ENCODE results near the gene POLR2H. TPM values are rescaled to one million over a fixed set of nuclear protein-coding genes. Genes with fewer than 3 reads are reported as not detected.

Gene POLR2H
- total RNA-seq, 6 donors from 2014 or later = 41.4 to 235 (median 66.2) TPM

DNA sequence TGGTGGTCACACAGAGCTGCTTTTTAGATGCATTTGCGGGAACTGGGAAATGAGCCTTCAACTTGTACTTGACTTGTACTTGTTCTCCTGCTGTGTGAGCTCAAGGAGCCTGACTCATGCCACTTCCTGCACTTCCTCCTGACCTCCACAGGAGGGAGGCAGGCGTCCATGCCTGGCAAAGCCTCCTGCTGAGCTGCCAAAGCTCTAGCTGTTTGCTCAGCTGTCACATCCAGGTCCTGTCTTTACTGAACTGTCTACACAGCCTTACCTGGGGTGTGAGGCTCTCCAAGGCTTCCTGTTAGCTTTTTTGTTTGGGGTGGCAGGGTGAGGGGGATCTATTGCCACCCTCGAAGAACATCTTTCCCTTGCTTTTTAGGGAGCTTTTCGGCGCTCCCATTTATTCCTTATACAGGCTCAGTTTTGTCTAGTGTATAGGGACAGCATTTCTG is 10.1 kb downstream of the POLR2H start:
- H3K4me3 ChIP-seq = no peak overlapping the region
- ATAC-seq (ENCODE audit: low FRiP score in 2 of 2) = peak; percentile 88 to 92
- no peaks in the 10 kb centered on the region for H3K9me3 ChIP-seq
- H3K36me3 ChIP-seq = peaks cover 0 to 30% (median 15%) of the 10 kb centered on the region in 4 donors
- peaks cover 8 to 14% (median 9%) of the 10 kb centered on the region in 4 donors for H3K4me1 ChIP-seq
- peak in 1 of 2 donors; percentile 48 for TF ChIP-seq POLR2AphosphoS5 (IDR thresholded peaks at IDR 0.05)
- no peak for TF ChIP-seq POLR2A (IDR thresholded peaks at IDR 0.05)
- TF ChIP-seq, protein P1, sequence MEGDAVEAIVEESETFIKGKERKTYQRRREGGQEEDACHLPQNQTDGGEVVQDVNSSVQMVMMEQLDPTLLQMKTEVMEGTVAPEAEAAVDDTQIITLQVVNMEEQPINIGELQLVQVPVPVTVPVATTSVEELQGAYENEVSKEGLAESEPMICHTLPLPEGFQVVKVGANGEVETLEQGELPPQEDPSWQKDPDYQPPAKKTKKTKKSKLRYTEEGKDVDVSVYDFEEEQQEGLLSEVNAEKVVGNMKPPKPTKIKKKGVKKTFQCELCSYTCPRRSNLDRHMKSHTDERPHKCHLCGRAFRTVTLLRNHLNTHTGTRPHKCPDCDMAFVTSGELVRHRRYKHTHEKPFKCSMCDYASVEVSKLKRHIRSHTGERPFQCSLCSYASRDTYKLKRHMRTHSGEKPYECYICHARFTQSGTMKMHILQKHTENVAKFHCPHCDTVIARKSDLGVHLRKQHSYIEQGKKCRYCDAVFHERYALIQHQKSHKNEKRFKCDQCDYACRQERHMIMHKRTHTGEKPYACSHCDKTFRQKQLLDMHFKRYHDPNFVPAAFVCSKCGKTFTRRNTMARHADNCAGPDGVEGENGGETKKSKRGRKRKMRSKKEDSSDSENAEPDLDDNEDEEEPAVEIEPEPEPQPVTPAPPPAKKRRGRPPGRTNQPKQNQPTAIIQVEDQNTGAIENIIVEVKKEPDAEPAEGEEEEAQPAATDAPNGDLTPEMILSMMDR (IDR thresholded peaks at IDR 0.05) = peak; percentile 88 to 95 (median 90)
- H3K27ac ChIP-seq = no peak overlapping the region
- DNase-seq = peak in 1 of 2 donors; percentile 87
- no peaks in the 10 kb centered on the region for H3K27me3 ChIP-seq
- WGBS, 2 donors = 49 to 60% methylated on average over 4 to 5 of the region's 5 CpGs

DNA sequence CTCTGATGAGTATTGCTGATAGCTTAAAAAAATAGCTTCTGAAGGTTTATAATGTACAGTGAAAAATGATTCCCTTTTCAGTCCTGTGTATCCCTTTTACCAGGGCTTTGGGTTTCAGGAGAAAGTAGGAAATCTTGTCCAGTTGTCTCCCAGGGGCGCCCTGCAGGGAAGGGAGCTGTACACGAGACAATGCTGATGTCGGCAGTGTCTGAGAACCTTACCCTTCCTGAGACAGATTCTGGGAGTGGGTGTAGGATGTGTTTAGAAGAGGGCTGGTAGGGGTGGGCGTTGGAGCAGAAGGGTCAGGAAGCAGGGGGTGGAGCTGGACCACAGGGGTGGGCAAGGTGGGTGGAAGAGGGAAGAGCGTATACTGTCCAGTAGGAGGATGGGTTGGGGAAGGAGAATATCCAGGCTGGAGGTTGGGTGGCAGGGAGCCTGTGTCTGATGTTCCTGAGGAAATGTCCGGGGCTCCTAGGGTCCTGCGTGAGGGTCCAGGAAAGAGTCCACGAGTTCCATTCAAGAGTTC is 10.8 kb downstream of the POLR2H start:
- Histone ChIP-seq H3K27ac (no peak overlapping the region), H3K4me3 (no peak overlapping the region), H3K4me1 (peaks cover 8 to 14% (median 9%) of the 10 kb centered on the region in 4 donors), H3K27me3 (no peaks in the 10 kb centered on the region), H3K9me3 (no peaks in the 10 kb centered on the region), H3K36me3 (peaks cover 0 to 24% (median 12%) of the 10 kb centered on the region in 4 donors)
- no peak for DNase-seq
- TF ChIP-seq POLR2AphosphoS5 (IDR thresholded peaks at IDR 0.05) (no peak), POLR2A (IDR thresholded peaks at IDR 0.05) (no peak)
- TF ChIP-seq, protein P1 (IDR thresholded peaks at IDR 0.05) = no peak
- ATAC-seq (ENCODE audit: low FRiP score in 2 of 2) = no peak
- 73 to 75% methylated on average over 8 of the region's 8 CpGs for WGBS, 2 donors

DNA sequence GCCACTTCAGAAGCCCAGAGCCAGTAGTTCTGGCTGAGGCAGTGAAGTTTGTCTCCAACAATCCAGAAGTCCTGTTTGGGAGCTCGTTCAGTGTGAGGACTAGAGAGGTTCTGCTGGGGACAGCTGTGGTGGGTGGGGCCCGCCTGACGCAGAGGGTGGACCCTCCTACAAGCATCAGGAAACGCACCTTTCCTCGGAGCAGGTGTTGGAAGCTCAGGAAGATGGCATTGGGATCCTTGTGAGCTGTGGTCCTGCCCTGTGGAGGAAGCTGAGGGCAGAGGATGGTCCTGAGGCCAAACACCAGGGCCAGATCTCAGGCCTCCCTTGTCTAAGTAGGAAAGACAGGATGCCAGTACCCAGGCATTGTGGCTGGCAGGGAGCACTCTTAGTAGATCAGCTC is 11.4 kb downstream of the POLR2H start:
- DNase-seq (no peak), ATAC-seq (ENCODE audit: low FRiP score in 2 of 2) (no peak)
- H3K9me3 ChIP-seq = no peaks in the 10 kb centered on the region
- no peak overlapping the region for H3K27ac ChIP-seq
- whole genome bisulfite sequencing, 2 donors = 78 to 84% methylated on average over 5 of the region's 5 CpGs
- no peak overlapping the region for H3K4me3 ChIP-seq
- peaks cover 8 to 14% (median 11%) of the 10 kb centered on the region in 4 donors for H3K4me1 ChIP-seq
- H3K36me3 ChIP-seq = peaks cover 0 to 18% (median 9%) of the 10 kb centered on the region in 4 donors
- no peaks in the 10 kb centered on the region for H3K27me3 ChIP-seq
- TF ChIP-seq EP300 (IDR thresholded peaks at IDR 0.05) = no peak
- TF ChIP-seq, protein P1 (IDR thresholded peaks at IDR 0.05) = no peak
- TF ChIP-seq POLR2A (IDR thresholded peaks at IDR 0.05) = no peak

DNA sequence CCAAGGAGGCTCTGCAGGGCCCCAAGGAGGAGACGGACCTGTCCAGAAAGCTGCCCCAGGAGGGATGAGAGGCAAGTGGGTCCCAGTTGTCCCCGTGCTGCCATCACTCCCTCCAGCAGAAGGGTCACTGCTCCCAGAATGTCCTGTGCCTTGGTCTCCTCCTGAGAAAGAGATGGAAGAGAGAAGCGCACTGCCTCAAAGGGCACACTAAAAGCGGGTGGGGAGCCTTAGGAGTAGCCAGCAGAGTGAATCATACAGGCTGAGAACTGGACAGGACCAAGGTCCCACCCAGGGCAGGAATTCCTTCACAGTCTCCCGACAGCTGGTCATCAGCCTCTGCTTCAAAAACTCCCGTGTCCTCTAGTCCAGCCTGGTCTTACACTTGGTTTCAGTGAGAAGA is 11.9 kb downstream of the POLR2H start:
- H3K27ac ChIP-seq = no peak overlapping the region
- H3K4me1 ChIP-seq = peaks cover 8 to 16% (median 10%) of the 10 kb centered on the region in 4 donors
- H3K4me3 ChIP-seq = no peak overlapping the region
- WGBS, 2 donors = 76 to 82% methylated on average over 5 to 6 of the region's 6 CpGs
- no peaks in the 10 kb centered on the region for H3K27me3 ChIP-seq
- H3K9me3 ChIP-seq = no peaks in the 10 kb centered on the region
- TF ChIP-seq EP300 (IDR thresholded peaks at IDR 0.05) (no peak), POLR2AphosphoS5 (IDR thresholded peaks at IDR 0.05) (no peak), POLR2A (IDR thresholded peaks at IDR 0.05) (no peak)
- TF ChIP-seq, protein P1 (IDR thresholded peaks at IDR 0.05) = no peak
- DNase-seq (no peak), ATAC-seq (ENCODE audit: low FRiP score in 2 of 2) (peak in 1 of 2 donors; percentile 88)
- peaks cover 0 to 13% (median 4%) of the 10 kb centered on the region in 4 donors for H3K36me3 ChIP-seq
